H1 (cell line): Measurements from ENCODE around the gene OR2J1. TPM values are rescaled to one million over a fixed set of nuclear protein-coding genes. Genes with fewer than 3 reads are reported as not detected.

Experiments
- CTCF ChIA-PET: fragments of 300-600 bp; sonication (Branson Sonifier 250); formaldehyde crosslinking; loops from one replicate; lab custom pipeline; 2021; ENCODE audit not compliant: partially characterized antibody; lab: Charles Lee
- POLR2A ChIA-PET: fragments of 300-600 bp; sonication (Branson Sonifier 250); formaldehyde crosslinking; loops from one replicate; lab custom pipeline; 2021; ENCODE audit warnings: inconsistent platforms; ENCODE audit not compliant: partially characterized antibody; lab: Charles Lee
- DNase-seq, 2 experiments: peaks; one replicate each; pipeline versions ENCODE4 v3.0.0 to v3.0.0-alpha.2; 2010 to 2022; ENCODE audit warnings: low spot score in 2 of 2, low read depth in 1 of 2, mixed read lengths in 1 of 2
- FAIRE-seq: peaks from 2 replicates; lab custom pipeline; 2011; peaks lifted over from hg19 to GRCh38; lab: Jason Lieb, UNC
- H2AFZ ChIP-seq: 2 replicates; pipeline ENCODE4 v1.8.1; 2012; ENCODE audit warnings: low read length, inconsistent platforms
- H2AK5ac ChIP-seq: 2 replicates; pipeline ENCODE4 v1.6.1; 2013; ENCODE audit warnings: low read depth, low read length
- H2BK120ac ChIP-seq: replicated peaks from 2 replicates; pipeline ENCODE3; 2013; ENCODE audit warnings: low read depth, low read length, inconsistent platforms
- H2BK12ac ChIP-seq: 2 replicates; pipeline ENCODE4 v1.6.1; 2013; ENCODE audit warnings: low read depth, low read length
- H2BK15ac ChIP-seq: 2 replicates; pipeline ENCODE4 v1.6.1; 2013; ENCODE audit warnings: low read length
- H2BK20ac ChIP-seq: 2 replicates; pipeline ENCODE4 v1.6.1; 2013; ENCODE audit warnings: low read length
- H2BK5ac ChIP-seq: 2 replicates; pipeline ENCODE4 v1.6.1; 2013; ENCODE audit warnings: low read depth, low read length
- H3K14ac ChIP-seq: 2 replicates; pipeline ENCODE4 v1.6.1; 2013; ENCODE audit warnings: inconsistent platforms; ENCODE audit not compliant: insufficient read length
- H3K18ac ChIP-seq: 2 replicates; pipeline ENCODE4 v1.6.1; 2013; ENCODE audit warnings: low read length; ENCODE audit errors: extremely low read depth
- H3K23ac ChIP-seq: 2 replicates; pipeline ENCODE4 v1.6.1; 2013; ENCODE audit warnings: inconsistent platforms; ENCODE audit not compliant: insufficient read length
- H3K23me2 ChIP-seq: 2 replicates; pipeline ENCODE4 v1.6.1; 2013; ENCODE audit warnings: low read depth, low read length
- H3K27ac ChIP-seq: 2 replicates; pipeline ENCODE4 v1.6.1; 2011; ENCODE audit warnings: low read depth, low read length, inconsistent platforms
- H3K27me3 ChIP-seq, 4 experiments: replicated peaks in 1 of 4; 1 replicate in 1 of 4; 2 replicates in 3 of 4; pipeline versions ENCODE4 v1.6.1 to v1.8.1; 2011 to 2013; ENCODE audit warnings: low read length in 3 of 4, mild to moderate bottlenecking in 3 of 4, inconsistent platforms in 2 of 4, mixed read lengths in 2 of 4, moderate library complexity in 1 of 4; ENCODE audit not compliant: control insufficient read depth in 3 of 4, insufficient read depth in 3 of 4; ENCODE audit errors: extremely low read depth in 1 of 4
- H3K36me3 ChIP-seq, 4 experiments: 2 replicates each; pipeline versions ENCODE4 v1.6.1 to v1.8.1; 2011 to 2013; ENCODE audit warnings: mild to moderate bottlenecking in 4 of 4, low read length in 3 of 4, moderate library complexity in 2 of 4, control low read depth in 1 of 4, inconsistent platforms in 1 of 4; ENCODE audit not compliant: insufficient read depth in 4 of 4, control insufficient read depth in 2 of 4
- H3K4ac ChIP-seq: replicated peaks from 2 replicates; pipeline ENCODE3; 2013; ENCODE audit warnings: low read length, low read depth, mixed read lengths, inconsistent platforms; ENCODE audit not compliant: insufficient read length
- H3K4me1 ChIP-seq, 4 experiments: replicated peaks in 1 of 4; 1 replicate in 1 of 4; 2 replicates in 3 of 4; pipeline versions ENCODE4 v1.6.1 to v1.8.1; 2011 to 2013; ENCODE audit warnings: low read length in 3 of 4, inconsistent platforms in 2 of 4, mixed read lengths in 1 of 4; ENCODE audit not compliant: insufficient read depth in 4 of 4, control insufficient read depth in 3 of 4
- H3K4me2 ChIP-seq, 2 experiments: 2 replicates each; pipeline versions ENCODE4 v1.6.1 to v1.8.1; 2011 to 2013; ENCODE audit warnings: low read depth in 2 of 2, low read length in 2 of 2, control low read depth in 1 of 2, inconsistent platforms in 1 of 2, mild to moderate bottlenecking in 1 of 2; ENCODE audit not compliant: insufficient read depth in 1 of 2
- H3K4me3 ChIP-seq, 4 experiments: fragments of 200-600, 300-600 bp in 1 of 4; sonication (generic), shearing (Covaris generic), sonication (Bioruptor Twin) in 1 of 4; 2 replicates each; pipeline versions ENCODE4 v1.5.1 to v1.8.1; 2011 to 2016; ENCODE audit warnings: low read length in 4 of 4, low read depth in 3 of 4, control low read depth in 2 of 4, inconsistent platforms in 2 of 4, mild to moderate bottlenecking in 2 of 4, mixed read lengths in 1 of 4, moderate library complexity in 1 of 4; ENCODE audit not compliant: insufficient read depth in 2 of 4; ENCODE audit errors: extremely low read depth in 1 of 4
- H3K56ac ChIP-seq: replicated peaks from 2 replicates; pipeline ENCODE3; 2013; ENCODE audit warnings: low read depth, mild to moderate bottlenecking, mixed read lengths, low read length, inconsistent platforms; ENCODE audit not compliant: insufficient read length
- H3K79me1 ChIP-seq: 2 replicates; pipeline ENCODE4 v1.6.1; 2013; ENCODE audit warnings: low read depth, low read length, control low read depth
- H3K79me2 ChIP-seq, 2 experiments: 2 replicates each; pipeline versions ENCODE4 v1.6.1 to v1.8.1; 2012 to 2013; ENCODE audit warnings: low read length in 2 of 2, mild to moderate bottlenecking in 2 of 2, inconsistent platforms in 1 of 2; ENCODE audit not compliant: insufficient read depth in 2 of 2, control insufficient read depth in 1 of 2
- H3K9ac ChIP-seq, 4 experiments: replicated peaks in 1 of 4; 1 replicate in 1 of 4; 2 replicates in 3 of 4; pipeline versions ENCODE4 v1.6.1 to v1.8.1; 2011 to 2013; ENCODE audit warnings: low read depth in 3 of 4, low read length in 3 of 4, control low read depth in 2 of 4, mild to moderate bottlenecking in 2 of 4, moderate library complexity in 2 of 4, inconsistent platforms in 1 of 4; ENCODE audit errors: extremely low read depth in 1 of 4
- H3K9me3 ChIP-seq, 2 experiments: 2 replicates each; pipeline versions ENCODE4 v1.6.1 to v1.8.1; 2012 to 2013; ENCODE audit warnings: mild to moderate bottlenecking in 2 of 2, moderate library complexity in 2 of 2, control low read depth in 1 of 2, inconsistent platforms in 1 of 2, low read depth in 1 of 2, low read length in 1 of 2, mixed read lengths in 1 of 2; ENCODE audit not compliant: insufficient read depth in 2 of 2
- H4K20me1 ChIP-seq, 2 experiments: replicated peaks in 1 of 2; 2 replicates each; pipeline versions ENCODE3 to v1.8.1; 2011 to 2013; ENCODE audit warnings: inconsistent platforms in 2 of 2, low read length in 2 of 2, mild to moderate bottlenecking in 1 of 2; ENCODE audit not compliant: insufficient read depth in 2 of 2, control insufficient read depth in 1 of 2
- H4K5ac ChIP-seq: 2 replicates; pipeline ENCODE4 v1.6.1; 2013; ENCODE audit warnings: low read length, low read depth, mixed read lengths, inconsistent platforms; ENCODE audit not compliant: insufficient read length
- H4K8ac ChIP-seq: 2 replicates; pipeline ENCODE4 v1.8.0; 2013; ENCODE audit warnings: mild to moderate bottlenecking, moderate library complexity, low read length, inconsistent platforms; ENCODE audit not compliant: insufficient read depth; ENCODE audit errors: extremely low read depth
- H4K91ac ChIP-seq: replicated peaks from 2 replicates; pipeline ENCODE3; 2013; ENCODE audit warnings: low read length, mixed read lengths, inconsistent platforms; ENCODE audit not compliant: insufficient read length
- ATF2 ChIP-seq: IDR thresholded peaks from 2 replicates; pipeline ENCODE4 v1.6.1; 2012; ENCODE audit warnings: low read length, inconsistent platforms
- ATF3 ChIP-seq: IDR thresholded peaks from 2 replicates; pipeline ENCODE4 v1.6.1; 2011; ENCODE audit warnings: low read depth, mild to moderate bottlenecking, low read length; ENCODE audit not compliant: insufficient read depth
- CBX8 ChIP-seq: fragments of 300-800, 300-1000 bp; sonication (generic); IDR thresholded peaks from 2 replicates; pipeline ENCODE4 v1.7.1; 2016; ENCODE audit warnings: low read depth, low read length, borderline replicate concordance
- CEBPB ChIP-seq: IDR thresholded peaks from 2 replicates; pipeline ENCODE4 v1.6.1; 2012; ENCODE audit warnings: low read depth, low read length
- CHD2 ChIP-seq: IDR thresholded peaks from 2 replicates; pipeline ENCODE4 v1.6.1; 2012; ENCODE audit warnings: low read length, improper control_type of control experiment
- EP300 ChIP-seq, 2 experiments: IDR thresholded peaks; 1 replicate in 1 of 2; 2 replicates in 1 of 2; pipeline ENCODE4 v1.6.1; 2011 to 2012; ENCODE audit warnings: low read depth in 2 of 2, low read length in 2 of 2, mild to moderate bottlenecking in 2 of 2, borderline replicate concordance in 1 of 2, inconsistent platforms in 1 of 2, moderate library complexity in 1 of 2
- JUN ChIP-seq: IDR thresholded peaks from 2 replicates; pipeline ENCODE4 v1.6.1; 2011; ENCODE audit warnings: low read depth, mild to moderate bottlenecking, improper control_type of control experiment, low read length
- RBBP5 ChIP-seq: IDR thresholded peaks from 2 replicates; pipeline ENCODE4 v1.7.1; 2012; ENCODE audit warnings: low read depth, mild to moderate bottlenecking, inconsistent platforms, low read length, moderate library complexity, borderline replicate concordance
- SP1 ChIP-seq: IDR thresholded peaks from 2 replicates; pipeline ENCODE4 v1.6.1; 2011; ENCODE audit warnings: low read depth, low read length
- TEAD4 ChIP-seq: IDR thresholded peaks from 2 replicates; pipeline ENCODE4 v1.6.1; 2012; ENCODE audit warnings: low read depth, low read length, inconsistent platforms, mixed read lengths
- ZNF274 ChIP-seq: IDR thresholded peaks from 2 replicates; pipeline ENCODE4 v1.7.0; 2012; ENCODE audit warnings: low read length, borderline replicate concordance; ENCODE audit errors: extremely low read depth
- WGBS, 2 experiments: shearing (Covaris generic) in 1 of 2; methylation state at CpG; one replicate each; pipeline versions ENCODE4 v1.1.6 to v1.1.7; 2013 to 2015; ENCODE audit warnings: low lambda C conversion rate in 2 of 2, mixed read lengths in 2 of 2, inconsistent platforms in 1 of 2, low coverage in 1 of 2, missing lambda C conversion rate in 1 of 2; ENCODE audit not compliant: insufficient replicate concordance in 2 of 2, insufficient coverage in 1 of 2, insufficient read length in 1 of 2; ENCODE audit errors: extremely low coverage in 1 of 2, missing lambda C conversion rate in 1 of 2; 5-methylcytosine and 5-hydroxymethylcytosine counted together
- polyA plus RNA-seq, 7 experiments: library from polyadenylated mRNA; depleted of rRNA in 3 of 7; stranded (reverse) in 5 of 7; unstranded in 2 of 7; fragments of >200 nt in 5 of 7; fragments of 200-250 nt in 2 of 7; gene quantifications; 1 replicate in 5 of 7; 2 replicates in 1 of 7; 4 replicates in 1 of 7; pipeline versions ENCODE4 v1.2.1 to v1.2.3, GENCODE V29; 2011 to 2013; ENCODE audit warnings: missing spikeins in 2 of 7, mixed read lengths in 2 of 7
- total RNA-seq: library from RNA; stranded (reverse); fragmentation: NEBNext Ultra II Directional; extraction: Animal tissue kit (Norgen Biotek cat#: 25700); gene quantifications from 2 replicates; pipeline ENCODE4 v1.2.1, GENCODE V29; 2021

The OR2J1 gene
- total and polyA plus RNA-seq, 2 of the 8 experiments (the other 6 are each of a cell fraction or from before 2014, with no cell fraction given) = not detected

- Histone ChIP-seq H3K14ac (no peak overlapping the region), H4K20me1 (peaks cover 0 to 2% of the 10 kb centered on the region in 2 experiments), H3K4ac (no peak overlapping the region), H2AK5ac (no peak overlapping the region), H3K27ac (no peak overlapping the region), H2BK120ac (no peak overlapping the region), H3K23ac (no peak overlapping the region), H4K8ac (no peak overlapping the region), H2AFZ (no peak overlapping the region), H3K79me1 (no peaks in the 10 kb centered on the region), H3K4me3 (no peak overlapping the region), H2BK15ac (no peak overlapping the region), H3K4me2 (no peak overlapping the region), H3K9me3 (no peaks in the 10 kb centered on the region), H3K23me2 (no peaks in the 10 kb centered on the region), H3K18ac (no peak overlapping the region), H3K56ac (no peak overlapping the region), H2BK12ac (no peak overlapping the region), H2BK20ac (no peak overlapping the region), H3K79me2 (no peaks in the 10 kb centered on the region), H4K5ac (no peak overlapping the region), H2BK5ac (no peak overlapping the region), H3K27me3 (no peaks in the 10 kb centered on the region), H3K9ac (no peak overlapping the region), H4K91ac (no peak overlapping the region), H3K4me1 (no peaks in the 10 kb centered on the region), H3K36me3 (no peaks in the 10 kb centered on the region)
- CTCF ChIA-PET = interaction anchor here (0.5 to 0.6 kb wide), 4 partner anchors 23 to 289 kb away, joined by 3 to 4 read pairs (median 4); no protein-coding TSS in a partner anchor
- no peak for FAIRE-seq
- no peak for DNase-seq
- TF ChIP-seq ATF2 (no peak), RBBP5 (no peak), CBX8 (no peak), TEAD4 (no peak), EP300 (IDR thresholded peaks at IDR 0.05; ENCODE audit: borderline replicate concordance in 1 of 2, low read depth in 2 of 2, low read length in 2 of 2) (no peak), SP1 (no peak), CEBPB (no peak), ZNF274 (no peak), JUN (no peak), ATF3 (no peak), CHD2 (no peak)
- POLR2A ChIA-PET = no interaction called here
- WGBS, 2 experiments = 84% methylated on average over 3 of the region's 3 CpGs; no CpG with 5 or more reads in 1 of the 2 experiments
These were observed 47.6 kb upstream of the OR2J1 start for GRCh38 chr6:29051680-29052079.
